Measurements from ENCODE around the gene ARRDC2. TPM values are rescaled to one million over a fixed set of nuclear protein-coding genes. Genes with fewer than 3 reads are reported as not detected.

The ARRDC2 gene
- total RNA-seq, result 4.5 and 5.5 TPM in 2 replicates
- polyA plus RNA-seq, result 3.9 and 7.4 TPM in 2 replicates

GRCh38 chr19:18007917-18008673 is at the start of gene ARRDC2:
Gene ARRDC2 (plus strand): TSS chr19:18008170. CDS start chr19:18008311, 141 bp downstream.
- TF ChIP-seq, protein P1, sequence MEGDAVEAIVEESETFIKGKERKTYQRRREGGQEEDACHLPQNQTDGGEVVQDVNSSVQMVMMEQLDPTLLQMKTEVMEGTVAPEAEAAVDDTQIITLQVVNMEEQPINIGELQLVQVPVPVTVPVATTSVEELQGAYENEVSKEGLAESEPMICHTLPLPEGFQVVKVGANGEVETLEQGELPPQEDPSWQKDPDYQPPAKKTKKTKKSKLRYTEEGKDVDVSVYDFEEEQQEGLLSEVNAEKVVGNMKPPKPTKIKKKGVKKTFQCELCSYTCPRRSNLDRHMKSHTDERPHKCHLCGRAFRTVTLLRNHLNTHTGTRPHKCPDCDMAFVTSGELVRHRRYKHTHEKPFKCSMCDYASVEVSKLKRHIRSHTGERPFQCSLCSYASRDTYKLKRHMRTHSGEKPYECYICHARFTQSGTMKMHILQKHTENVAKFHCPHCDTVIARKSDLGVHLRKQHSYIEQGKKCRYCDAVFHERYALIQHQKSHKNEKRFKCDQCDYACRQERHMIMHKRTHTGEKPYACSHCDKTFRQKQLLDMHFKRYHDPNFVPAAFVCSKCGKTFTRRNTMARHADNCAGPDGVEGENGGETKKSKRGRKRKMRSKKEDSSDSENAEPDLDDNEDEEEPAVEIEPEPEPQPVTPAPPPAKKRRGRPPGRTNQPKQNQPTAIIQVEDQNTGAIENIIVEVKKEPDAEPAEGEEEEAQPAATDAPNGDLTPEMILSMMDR (IDR thresholded peaks at IDR 0.05; ENCODE audit: poor library complexity), result no peak
- TF ChIP-seq EZH2 (IDR thresholded peaks at IDR 0.05; ENCODE audit: borderline replicate concordance), result no peak
- no peak for TF ChIP-seq EZH2phosphoT487 (IDR thresholded peaks at IDR 0.05; ENCODE audit: low read depth, severe bottlenecking, unreplicated experiment)
- Histone ChIP-seq H3K4me1 (ENCODE audit: insufficient read depth) (no peaks in the 10 kb centered on the region), H2AFZ (peak within 1 kb of the TSS; percentile 57), H3K36me3 (replicated peaks; ENCODE audit: insufficient read depth, low read depth) (no peaks in the 10 kb centered on the region), H3K9me3 (ENCODE audit: low read depth) (no peaks in the 10 kb centered on the region), H3K4me3 (peak within 1 kb of the TSS; percentile 57), H3K27me3 (no peaks in the 10 kb centered on the region), H4K20me1 (ENCODE audit: insufficient read depth, poor library complexity, severe bottlenecking) (no peaks in the 10 kb centered on the region), H3K9me2 (replicated peaks; ENCODE audit: insufficient read depth) (no peaks in the 10 kb centered on the region), H3K79me2 (no peaks in the 10 kb centered on the region), H3K27ac (peak within 1 kb of the TSS; percentile 3), H3K4me2 (peak within 1 kb of the TSS; percentile 93)
- WGBS (ENCODE audit: low lambda C conversion rate, missing lambda C conversion rate), result 41% methylated on average over 82 of the region's 92 CpGs
- DNase-seq (ENCODE audit: low spot score), result peak; percentile 95

GRCh38 chr19:17963936-17964691 is 43.9 kb upstream of the ARRDC2 start:
- 85% methylated on average over 13 of the region's 13 CpGs for WGBS (ENCODE audit: low lambda C conversion rate, missing lambda C conversion rate)

DNA sequence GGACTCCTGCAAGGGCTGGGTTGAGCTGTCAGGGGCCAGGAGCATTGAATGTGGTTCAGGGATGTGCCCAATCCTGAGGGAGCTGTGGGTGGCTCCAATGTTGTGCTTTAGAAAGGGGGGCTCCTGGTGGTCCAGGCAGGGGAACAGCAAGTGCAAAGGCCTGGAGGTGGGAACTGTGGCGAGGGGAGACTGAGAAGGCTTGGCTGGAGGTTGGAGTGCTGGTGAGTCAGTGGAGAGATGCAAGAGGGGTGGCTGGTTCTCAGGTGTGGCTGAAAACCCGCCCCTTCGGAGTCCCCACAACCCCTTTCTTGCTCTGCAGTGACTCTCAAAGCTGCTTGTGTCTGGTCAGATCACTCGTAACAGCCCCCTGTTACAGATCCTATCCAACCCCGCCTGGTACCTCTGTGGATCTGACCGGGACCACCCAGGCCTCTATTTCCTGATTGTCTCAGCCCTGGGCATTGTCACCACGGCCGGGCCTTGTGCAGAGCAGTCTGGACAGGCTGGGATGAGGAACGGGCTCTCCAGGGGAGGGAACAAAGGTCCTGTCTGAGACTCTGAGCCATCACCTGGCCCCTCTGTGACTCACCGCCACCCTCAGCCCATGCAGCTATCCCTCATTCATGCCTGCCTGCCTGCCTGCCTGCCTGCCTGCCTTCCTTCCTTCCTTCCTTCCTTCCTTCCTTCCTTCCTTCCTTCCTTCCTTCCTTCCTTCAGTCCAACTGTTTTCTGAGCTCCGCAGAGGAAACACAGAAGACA is 42.4 kb upstream of the ARRDC2 start:
- TF ChIP-seq EZH2phosphoT487 (IDR thresholded peaks at IDR 0.05; ENCODE audit: low read depth, severe bottlenecking, unreplicated experiment) (no peak), EZH2 (IDR thresholded peaks at IDR 0.05; ENCODE audit: borderline replicate concordance) (no peak)
- TF ChIP-seq, protein P1 (IDR thresholded peaks at IDR 0.05; ENCODE audit: poor library complexity), result no peak
- DNase-seq (ENCODE audit: low spot score), result peak; percentile 80
- H3K4me3 ChIP-seq, result no peak overlapping the region
- H3K36me3 ChIP-seq (replicated peaks; ENCODE audit: insufficient read depth, low read depth), result no peaks in the 10 kb centered on the region
- no peaks in the 10 kb centered on the region for H3K79me2 ChIP-seq
- H3K9me3 ChIP-seq (ENCODE audit: low read depth), result no peaks in the 10 kb centered on the region
- H3K27me3 ChIP-seq, result peaks cover 12% of the 10 kb centered on the region
- no peak overlapping the region for H3K4me2 ChIP-seq
- H4K20me1 ChIP-seq (ENCODE audit: insufficient read depth, poor library complexity, severe bottlenecking), result no peaks in the 10 kb centered on the region
- peak overlapping the region; percentile 74 for H3K27ac ChIP-seq
- H2AFZ ChIP-seq, result no peak overlapping the region
- no peaks in the 10 kb centered on the region for H3K9me2 ChIP-seq (replicated peaks; ENCODE audit: insufficient read depth)
- H3K4me1 ChIP-seq (ENCODE audit: insufficient read depth), result peaks cover 5% of the 10 kb centered on the region
- WGBS (ENCODE audit: low lambda C conversion rate, missing lambda C conversion rate), result 66% methylated on average over 11 of the region's 11 CpGs

More at GRCh38 chr19:17963936-17964691, 43.9 kb upstream of the ARRDC2 start:
- Histone ChIP-seq H3K27ac (no peak overlapping the region), H3K27me3 (peaks cover 12% of the 10 kb centered on the region), H3K4me1 (ENCODE audit: insufficient read depth) (peaks cover 5% of the 10 kb centered on the region), H3K4me2 (no peak overlapping the region), H3K9me3 (ENCODE audit: low read depth) (no peaks in the 10 kb centered on the region), H3K36me3 (replicated peaks; ENCODE audit: insufficient read depth, low read depth) (no peaks in the 10 kb centered on the region), H2AFZ (no peak overlapping the region), H3K79me2 (no peaks in the 10 kb centered on the region), H3K9me2 (replicated peaks; ENCODE audit: insufficient read depth) (no peaks in the 10 kb centered on the region), H4K20me1 (ENCODE audit: insufficient read depth, poor library complexity, severe bottlenecking) (no peaks in the 10 kb centered on the region), H3K4me3 (no peak overlapping the region)
- TF ChIP-seq, protein P1 (IDR thresholded peaks at IDR 0.05; ENCODE audit: poor library complexity), result no peak
- TF ChIP-seq EZH2 (IDR thresholded peaks at IDR 0.05; ENCODE audit: borderline replicate concordance), result no peak
- no peak for TF ChIP-seq EZH2phosphoT487 (IDR thresholded peaks at IDR 0.05; ENCODE audit: low read depth, severe bottlenecking, unreplicated experiment)
- DNase-seq (ENCODE audit: low spot score), result no peak
